Neural crest cell (in vitro differentiated cells): Measurements from ENCODE around the gene NPAS3. TPM values are rescaled to one million over a fixed set of nuclear protein-coding genes. Genes with fewer than 3 reads are reported as not detected.

Source experiments
- DNase-seq: peaks from one replicate; pipeline ENCODE4 v3.0.0; 2021; ENCODE audit warnings: low read depth, mixed read lengths, low spot score
- H3K27ac Mint-ChIP-seq: one replicate; pipeline ENCODE4 v1.8.0; 2021; ENCODE audit warnings: mild to moderate bottlenecking, mixed read lengths; ENCODE audit not compliant: unreplicated experiment
- H3K27me3 Mint-ChIP-seq: 2 replicates; pipeline ENCODE4 v1.8.0; 2021; ENCODE audit warnings: low read depth, mild to moderate bottlenecking, mixed read lengths
- H3K36me3 Mint-ChIP-seq: 2 replicates; pipeline ENCODE4 v1.8.0; 2021; ENCODE audit warnings: low read depth, mild to moderate bottlenecking, mixed read lengths
- H3K4me1 Mint-ChIP-seq: 2 replicates; pipeline ENCODE4 v1.8.0; 2021; ENCODE audit warnings: mixed read lengths
- H3K4me3 Mint-ChIP-seq: one replicate; pipeline ENCODE4 v1.8.0; 2021; ENCODE audit warnings: mild to moderate bottlenecking, mixed read lengths
- H3K9me3 Mint-ChIP-seq: 2 replicates; pipeline ENCODE4 v1.8.0; 2021; ENCODE audit warnings: mixed read lengths
- total RNA-seq: library from RNA; stranded (reverse); gene quantifications from 2 replicates; pipeline ENCODE4 v1.2.1, GENCODE V29; 2021
- TF ChIP-seq, protein P1 (sequence below): fragments of 200-600 bp; sonication (generic); conservative IDR thresholded peaks from 2 replicates; pipeline ENCODE4 v1.5.0; 2021; ENCODE audit warnings: antibody characterized with exemption, mild to moderate bottlenecking

Gene NPAS3
- total RNA-seq, 1 donor from 2014 or later = 18.2 TPM

DNA sequence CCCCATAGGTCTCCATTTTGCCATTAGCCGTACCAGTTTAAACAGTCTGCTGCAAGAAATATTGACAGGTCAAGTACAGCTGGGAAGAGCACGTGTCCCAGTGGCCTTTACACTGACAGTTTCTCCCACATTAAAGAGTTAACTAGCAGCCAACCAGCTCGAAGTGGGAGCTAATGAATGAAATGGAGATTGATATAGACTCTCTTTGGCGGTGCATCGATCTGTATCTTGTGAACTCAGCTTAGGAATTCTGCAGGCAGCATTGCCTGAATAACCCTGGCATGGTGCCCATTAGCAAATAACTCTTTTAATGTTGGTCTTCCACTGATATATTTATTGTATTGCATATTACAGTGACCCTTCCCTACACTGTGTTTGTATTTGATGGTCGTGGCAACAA is 692.8 kb downstream of the NPAS3 start:
- H3K36me3 Mint-ChIP-seq = no peaks in the 10 kb centered on the region

DNA sequence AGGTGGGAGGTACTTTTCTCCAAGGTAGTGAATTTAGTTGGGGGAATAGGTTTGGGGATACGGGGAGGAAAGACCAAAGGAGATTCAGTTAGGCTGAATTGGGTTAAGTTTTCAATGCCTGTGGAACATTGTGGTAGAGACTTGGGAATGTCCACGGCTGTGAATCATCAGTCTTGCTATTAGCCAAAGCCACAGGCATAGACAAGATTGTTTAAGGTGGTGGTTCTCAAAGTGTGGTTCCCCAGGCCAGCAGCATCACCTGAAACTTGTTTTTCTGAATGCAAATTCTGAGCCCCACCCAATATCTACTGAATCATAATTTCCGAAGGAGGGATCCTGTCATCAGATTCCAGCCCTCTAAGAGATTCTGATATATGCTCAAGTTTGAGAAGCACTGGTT is 696.0 kb downstream of the NPAS3 start:
- DNase-seq = no peak
- Mint-ChIP-seq H3K27ac (no peak overlapping the region), H3K4me3 (no peak overlapping the region), H3K4me1 (peaks cover 7% of the 10 kb centered on the region), H3K9me3 (no peaks in the 10 kb centered on the region), H3K27me3 (no peaks in the 10 kb centered on the region), H3K36me3 (no peaks in the 10 kb centered on the region)
- TF ChIP-seq, protein P1, sequence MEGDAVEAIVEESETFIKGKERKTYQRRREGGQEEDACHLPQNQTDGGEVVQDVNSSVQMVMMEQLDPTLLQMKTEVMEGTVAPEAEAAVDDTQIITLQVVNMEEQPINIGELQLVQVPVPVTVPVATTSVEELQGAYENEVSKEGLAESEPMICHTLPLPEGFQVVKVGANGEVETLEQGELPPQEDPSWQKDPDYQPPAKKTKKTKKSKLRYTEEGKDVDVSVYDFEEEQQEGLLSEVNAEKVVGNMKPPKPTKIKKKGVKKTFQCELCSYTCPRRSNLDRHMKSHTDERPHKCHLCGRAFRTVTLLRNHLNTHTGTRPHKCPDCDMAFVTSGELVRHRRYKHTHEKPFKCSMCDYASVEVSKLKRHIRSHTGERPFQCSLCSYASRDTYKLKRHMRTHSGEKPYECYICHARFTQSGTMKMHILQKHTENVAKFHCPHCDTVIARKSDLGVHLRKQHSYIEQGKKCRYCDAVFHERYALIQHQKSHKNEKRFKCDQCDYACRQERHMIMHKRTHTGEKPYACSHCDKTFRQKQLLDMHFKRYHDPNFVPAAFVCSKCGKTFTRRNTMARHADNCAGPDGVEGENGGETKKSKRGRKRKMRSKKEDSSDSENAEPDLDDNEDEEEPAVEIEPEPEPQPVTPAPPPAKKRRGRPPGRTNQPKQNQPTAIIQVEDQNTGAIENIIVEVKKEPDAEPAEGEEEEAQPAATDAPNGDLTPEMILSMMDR = no peak

More for the DNA sequence above, 692.8 kb downstream of the NPAS3 start:
- TF ChIP-seq, protein P1 = no peak
- Mint-ChIP-seq H3K9me3 (no peaks in the 10 kb centered on the region), H3K4me1 (peaks cover 11% of the 10 kb centered on the region), H3K27ac (no peak overlapping the region), H3K27me3 (no peaks in the 10 kb centered on the region), H3K4me3 (no peak overlapping the region)
- no peak for DNase-seq

DNA sequence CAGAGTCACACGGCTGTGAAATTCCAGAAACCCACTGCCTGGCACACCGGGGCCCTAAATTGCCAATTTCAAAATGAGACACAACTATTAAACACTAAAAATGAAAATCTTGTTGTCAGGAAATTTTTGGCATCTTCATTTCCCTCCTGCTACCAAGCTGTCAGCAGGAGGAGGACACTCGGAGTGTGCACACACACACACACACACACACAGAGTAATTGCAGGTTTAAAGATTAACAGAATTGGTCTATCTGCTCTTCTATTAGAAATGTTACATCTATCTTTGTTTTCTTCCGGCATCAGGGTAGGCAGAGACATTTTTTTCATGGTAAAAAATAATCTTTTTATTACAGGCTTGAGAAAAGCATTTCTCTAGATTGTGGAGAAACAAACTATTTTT is 698.0 kb downstream of the NPAS3 start:
- Mint-ChIP-seq H3K36me3 (no peaks in the 10 kb centered on the region), H3K4me1 (peaks cover 10% of the 10 kb centered on the region), H3K27ac (no peak overlapping the region), H3K9me3 (no peaks in the 10 kb centered on the region), H3K4me3 (no peak overlapping the region), H3K27me3 (no peaks in the 10 kb centered on the region)
- TF ChIP-seq, protein P1 = no peak
- DNase-seq = no peak

DNA sequence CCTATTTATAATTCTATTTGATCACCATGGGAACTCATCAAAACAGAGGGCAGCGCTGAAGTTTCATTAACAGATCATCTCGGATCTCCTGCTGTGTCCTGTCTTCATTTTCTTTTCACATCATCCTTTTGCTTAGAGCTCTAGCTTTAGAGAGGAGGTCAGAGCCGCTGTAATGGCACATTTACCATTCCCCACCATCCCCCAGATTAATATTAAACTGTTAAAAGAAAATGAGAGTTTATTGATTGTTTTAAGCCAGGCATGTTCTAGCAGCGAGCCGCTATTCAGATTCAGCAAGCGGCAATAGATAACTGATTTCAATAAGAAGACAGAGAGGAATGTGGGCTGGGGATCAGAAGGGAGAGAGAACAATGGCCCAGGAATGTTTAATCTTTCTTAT is 703.4 kb downstream of the NPAS3 start:
- TF ChIP-seq, protein P1 = no peak
- H3K4me1 Mint-ChIP-seq = peaks cover 38% of the 10 kb centered on the region
- no peaks in the 10 kb centered on the region for H3K36me3 Mint-ChIP-seq
- H3K9me3 Mint-ChIP-seq = peaks cover 2% of the 10 kb centered on the region
- peak overlapping the region; percentile 82 for H3K4me3 Mint-ChIP-seq
- DNase-seq = no peak
- peak overlapping the region; percentile 98 for H3K27ac Mint-ChIP-seq
- H3K27me3 Mint-ChIP-seq = no peaks in the 10 kb centered on the region

DNA sequence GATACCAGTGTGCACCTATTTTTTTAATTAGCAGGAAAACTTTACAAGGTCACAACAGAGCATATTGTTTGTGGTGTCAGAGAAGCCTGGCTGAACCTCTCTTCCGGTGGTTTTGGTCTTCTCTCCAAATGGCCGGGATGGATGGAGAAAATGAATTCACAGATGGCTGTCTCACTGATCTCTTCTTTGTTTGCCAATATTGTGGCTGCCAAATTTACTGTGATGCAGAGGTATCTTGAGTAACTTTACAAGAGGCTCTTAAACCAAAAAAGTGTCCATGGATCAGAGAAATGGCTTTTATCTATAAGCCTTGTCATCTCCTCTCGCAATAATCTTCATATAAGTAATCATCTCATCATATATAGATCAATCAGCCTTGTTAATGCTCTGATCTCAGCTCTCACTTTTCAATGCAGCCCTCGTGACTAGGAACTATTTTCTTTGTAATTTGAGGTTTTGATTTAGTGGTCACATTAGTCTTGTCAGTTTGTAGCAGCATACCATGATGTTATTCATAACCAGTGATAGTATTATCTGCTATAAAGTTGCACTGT is 704.1 kb downstream of the NPAS3 start:
- Mint-ChIP-seq H3K4me1 (peaks cover 38% of the 10 kb centered on the region), H3K27ac (peak overlapping the region; percentile 98)
- DNase-seq = no peak

More for the DNA sequence above, 704.1 kb downstream of the NPAS3 start:
- TF ChIP-seq, protein P1 = no peak
- no peaks in the 10 kb centered on the region for H3K27me3 Mint-ChIP-seq
- H3K9me3 Mint-ChIP-seq = peaks cover 2% of the 10 kb centered on the region
- peak overlapping the region; percentile 82 for H3K4me3 Mint-ChIP-seq
- no peaks in the 10 kb centered on the region for H3K36me3 Mint-ChIP-seq
